Ascending aorta (tissue), 2 donors: ENCODE measurements around the gene ELOVL6. TPM values are rescaled to one million over a fixed set of nuclear protein-coding genes. Genes with fewer than 3 reads are reported as not detected.
"Not testable (repeated sequence)": the region's sequence is repeated elsewhere in the genome, so short reads cannot be mapped to it uniquely, and the experiment has no call there.

ENCODE experiments used
- DNase-seq, 2 donors: peaks; one replicate each; pipeline ENCODE4 v3.0.0-alpha.2; 2019; ENCODE audit warnings: low spot score in 2 of 2
- H3K27ac ChIP-seq, 2 donors: fragments of 200-600 bp; sonication (generic); one replicate each; pipeline ENCODE4 v1.5.1; 2016 to 2017; ENCODE audit warnings: mild to moderate bottlenecking in 1 of 2
- H3K27me3 ChIP-seq: fragments of 200-600 bp; sonication (generic); one replicate; pipeline ENCODE4 v1.5.1; 2017
- H3K36me3 ChIP-seq, 2 donors: fragments of 200-600 bp; sonication (generic); one replicate each; pipeline ENCODE4 v1.5.1; 2016
- H3K4me1 ChIP-seq, 2 donors: fragments of 200-600 bp; sonication (generic); one replicate each; pipeline ENCODE4 v1.5.1; 2016 to 2017; ENCODE audit warnings: mild to moderate bottlenecking in 1 of 2
- H3K4me3 ChIP-seq, 2 donors: fragments of 200-600 bp; sonication (generic); one replicate each; pipeline ENCODE4 v1.5.1; 2016 to 2017; ENCODE audit warnings: mild to moderate bottlenecking in 1 of 2
- H3K9me3 ChIP-seq, 2 donors: fragments of 200-600 bp; sonication (generic); one replicate each; pipeline ENCODE4 v1.5.1; 2016
- intact Hi-C: fragments of 100-400 bp; cut with DNase I; formaldehyde crosslinking; loops from one replicate; pipeline ENCODE4 v1.15.1; 2023
- total RNA-seq: library from RNA; depleted of rRNA; stranded (reverse); fragments of >200 nt; gene quantifications from one replicate; pipeline ENCODE4 v1.1.0, GENCODE V29; 2016
- TF ChIP-seq, protein P1 (sequence below), 3 experiments: fragments of 200-600 bp in 2 of 3; fragments of 450-650 bp in 1 of 3; sonication (generic) in 2 of 3; IDR thresholded peaks; one replicate each; pipeline ENCODE4 v1.5.1; 2016 to 2019; ENCODE audit warnings: antibody characterized with exemption in 3 of 3, mild to moderate bottlenecking in 1 of 3, moderate library complexity in 1 of 3

The ELOVL6 gene
- total RNA-seq, 1 donor from 2014 or later, result 0.64 TPM

DNA sequence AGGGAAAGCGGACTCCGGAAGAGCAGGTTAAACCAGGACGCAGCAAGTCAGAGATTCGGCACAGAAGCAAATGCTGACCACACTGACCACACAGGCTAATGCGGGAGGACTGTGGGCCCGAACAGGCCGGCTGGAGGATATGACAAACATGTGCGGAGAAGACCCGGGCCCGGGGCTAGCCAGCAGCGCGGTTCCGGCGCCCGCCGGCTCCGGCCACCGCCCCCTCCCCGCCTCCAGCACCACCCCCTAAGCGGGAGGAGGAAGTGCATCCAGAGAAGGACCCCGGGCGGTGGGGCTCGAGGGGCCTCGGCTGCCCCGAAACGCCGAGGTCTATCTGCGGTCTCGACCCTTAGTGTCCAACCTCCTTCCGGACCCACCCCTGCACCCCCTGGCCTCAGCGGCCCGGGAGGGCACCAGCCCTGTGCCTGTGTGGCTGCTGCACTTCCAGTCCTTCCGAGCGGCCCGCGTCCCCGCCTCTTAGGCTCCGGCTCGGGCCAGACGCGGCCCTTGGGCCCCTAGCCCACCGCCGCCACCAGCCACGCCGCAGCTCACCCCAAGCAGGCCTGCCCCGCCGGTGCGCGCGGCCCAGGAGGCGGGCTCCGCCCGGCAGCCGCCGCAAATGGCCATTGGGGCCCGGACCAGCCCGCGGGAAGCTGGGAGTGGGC, 2.1 kb downstream of the ELOVL6 start:
- Histone ChIP-seq H3K27me3 (no peaks in the 10 kb centered on the region), H3K4me3 (peak overlapping the region; percentile 86 to 92), H3K36me3 (no peaks in the 10 kb centered on the region), H3K4me1 (no peaks in the 10 kb centered on the region), H3K9me3 (no peaks in the 10 kb centered on the region), H3K27ac (peak overlapping the region; percentile 79 to 81)
- TF ChIP-seq, protein P1, sequence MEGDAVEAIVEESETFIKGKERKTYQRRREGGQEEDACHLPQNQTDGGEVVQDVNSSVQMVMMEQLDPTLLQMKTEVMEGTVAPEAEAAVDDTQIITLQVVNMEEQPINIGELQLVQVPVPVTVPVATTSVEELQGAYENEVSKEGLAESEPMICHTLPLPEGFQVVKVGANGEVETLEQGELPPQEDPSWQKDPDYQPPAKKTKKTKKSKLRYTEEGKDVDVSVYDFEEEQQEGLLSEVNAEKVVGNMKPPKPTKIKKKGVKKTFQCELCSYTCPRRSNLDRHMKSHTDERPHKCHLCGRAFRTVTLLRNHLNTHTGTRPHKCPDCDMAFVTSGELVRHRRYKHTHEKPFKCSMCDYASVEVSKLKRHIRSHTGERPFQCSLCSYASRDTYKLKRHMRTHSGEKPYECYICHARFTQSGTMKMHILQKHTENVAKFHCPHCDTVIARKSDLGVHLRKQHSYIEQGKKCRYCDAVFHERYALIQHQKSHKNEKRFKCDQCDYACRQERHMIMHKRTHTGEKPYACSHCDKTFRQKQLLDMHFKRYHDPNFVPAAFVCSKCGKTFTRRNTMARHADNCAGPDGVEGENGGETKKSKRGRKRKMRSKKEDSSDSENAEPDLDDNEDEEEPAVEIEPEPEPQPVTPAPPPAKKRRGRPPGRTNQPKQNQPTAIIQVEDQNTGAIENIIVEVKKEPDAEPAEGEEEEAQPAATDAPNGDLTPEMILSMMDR (IDR thresholded peaks at IDR 0.05), result no peak
- intact Hi-C loops, result loop anchor here (2.0 to 10.0 kb wide), 4 partner anchors 32 to 462 kb away; partner anchors contain the start of genes GAR1 and PLA2G12A
- DNase-seq, result peak in 1 of 2 donors; percentile 64

DNA sequence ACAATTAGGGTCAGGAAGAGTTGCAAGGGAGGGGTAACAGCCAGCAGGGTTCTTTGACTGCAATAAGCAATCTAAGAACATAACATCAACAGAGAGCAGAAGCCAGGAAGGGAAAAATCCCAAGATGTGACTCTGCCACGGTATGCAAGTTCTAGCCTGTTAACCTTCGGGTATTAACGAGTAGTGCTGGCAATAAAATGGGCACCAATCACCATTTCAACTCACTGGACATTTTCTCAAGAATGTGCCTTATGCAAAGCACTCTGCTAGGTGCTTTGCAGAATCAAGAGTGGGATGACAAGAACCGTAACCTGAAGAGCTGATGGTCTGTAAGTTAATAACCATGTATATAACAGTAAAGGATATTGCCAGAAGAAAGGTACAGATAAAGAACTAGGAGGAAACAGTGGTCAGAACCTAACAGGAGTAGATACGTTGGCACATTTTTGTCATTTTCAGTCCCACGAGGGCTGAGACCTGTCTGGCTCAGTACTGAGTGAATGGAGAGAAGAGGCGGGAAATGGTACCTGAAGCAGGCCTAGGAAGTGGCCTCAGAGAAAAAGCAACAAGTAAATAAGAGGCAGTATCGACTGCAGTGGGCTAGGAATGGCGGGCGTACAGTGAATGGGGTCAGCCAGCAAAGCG, 2.7 kb downstream of the ELOVL6 start:
- peak overlapping the region; percentile 79 to 81 for H3K27ac ChIP-seq
- no peak for DNase-seq
- no peaks in the 10 kb centered on the region for H3K9me3 ChIP-seq
- H3K36me3 ChIP-seq, result no peaks in the 10 kb centered on the region
- peak overlapping the region; percentile 86 to 92 for H3K4me3 ChIP-seq
- no peaks in the 10 kb centered on the region for H3K4me1 ChIP-seq
- H3K27me3 ChIP-seq, result no peaks in the 10 kb centered on the region
- intact Hi-C loops, result loop anchor here (2.0 to 10.0 kb wide), 4 partner anchors 31 to 461 kb away; partner anchors contain the start of genes GAR1 and PLA2G12A
- TF ChIP-seq, protein P1 (IDR thresholded peaks at IDR 0.05), result no peak

DNA sequence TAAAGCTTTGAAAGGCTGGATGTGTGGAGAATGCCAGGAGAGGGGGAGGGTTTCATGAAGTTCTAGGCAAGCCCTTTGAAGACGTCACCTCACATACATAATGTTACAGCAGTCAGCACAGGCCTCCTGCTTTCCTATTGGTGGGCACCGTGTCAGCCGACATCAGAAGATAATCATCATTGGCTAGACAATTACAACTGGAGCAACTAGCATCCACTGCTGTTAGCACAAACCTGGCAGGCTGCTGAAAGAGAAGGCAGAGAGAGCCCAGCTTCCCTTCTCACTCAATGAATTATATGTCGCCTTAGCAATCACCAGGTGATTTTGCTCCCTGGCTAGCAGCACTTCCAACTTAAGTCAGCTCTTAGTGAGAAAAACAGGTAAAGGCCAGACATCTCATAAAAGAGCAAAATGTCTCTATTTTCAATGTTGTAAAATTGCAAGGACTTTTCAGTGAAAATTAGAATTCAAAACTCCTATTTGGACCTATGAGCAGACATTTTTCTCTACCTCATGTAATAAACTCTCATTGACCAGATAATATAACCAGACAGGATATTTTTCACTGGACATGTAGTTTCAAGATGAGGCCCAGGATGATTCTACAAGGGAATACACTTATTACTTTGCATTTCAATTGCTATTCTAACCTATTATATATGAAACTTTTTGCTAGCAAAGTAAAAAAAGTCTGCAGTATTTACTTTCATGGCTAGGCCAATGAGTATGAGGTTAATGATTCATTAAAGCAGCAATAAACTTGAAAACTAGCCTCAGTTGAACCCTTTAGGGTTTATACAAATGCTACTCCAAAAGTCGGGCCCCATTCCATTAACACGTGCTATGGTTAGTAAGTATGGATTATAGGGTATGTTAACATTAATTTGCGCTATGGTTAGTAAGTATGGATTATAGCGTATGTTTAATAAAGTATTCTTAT, 4.3 kb downstream of the ELOVL6 start:
- TF ChIP-seq, protein P1 (IDR thresholded peaks at IDR 0.05), result no peak
- Histone ChIP-seq H3K4me1 (no peaks in the 10 kb centered on the region), H3K9me3 (no peaks in the 10 kb centered on the region), H3K27ac (no peak overlapping the region), H3K4me3 (no peak overlapping the region), H3K27me3 (no peaks in the 10 kb centered on the region), H3K36me3 (no peaks in the 10 kb centered on the region)
- peak; percentile 43 to 77 for DNase-seq
- intact Hi-C loops, result loop anchor here (10.0 kb wide), 1 partner anchor 459 kb away; the partner anchor contains the start of gene PLA2G12A

DNA sequence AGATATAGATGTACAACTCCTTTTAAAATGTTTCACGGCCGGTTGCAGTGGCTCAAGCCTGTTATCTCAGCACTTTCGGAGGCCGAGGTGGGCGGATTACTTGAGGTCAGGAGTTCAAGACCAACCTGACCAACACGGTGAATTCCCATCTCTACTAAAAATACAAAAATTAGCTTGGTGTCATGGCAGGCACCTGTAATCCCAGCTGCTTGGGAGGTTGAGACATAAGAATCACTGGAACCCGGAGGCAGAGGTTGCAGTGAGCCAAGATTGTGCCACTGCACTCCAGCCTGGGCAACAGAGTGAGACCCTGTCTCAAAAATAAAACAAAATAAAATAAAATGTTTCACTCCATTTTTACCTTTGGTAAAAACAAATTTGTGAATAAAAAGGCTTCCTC, 5.1 kb downstream of the ELOVL6 start:
- not testable (repeated sequence) for H3K27ac ChIP-seq, H3K36me3 ChIP-seq, H3K4me1 ChIP-seq, DNase-seq, H3K9me3 ChIP-seq, H3K27me3 ChIP-seq, H3K4me3 ChIP-seq
- intact Hi-C loops, result loop anchor here (10.0 kb wide), 1 partner anchor 458 kb away; the partner anchor contains the start of gene PLA2G12A

DNA sequence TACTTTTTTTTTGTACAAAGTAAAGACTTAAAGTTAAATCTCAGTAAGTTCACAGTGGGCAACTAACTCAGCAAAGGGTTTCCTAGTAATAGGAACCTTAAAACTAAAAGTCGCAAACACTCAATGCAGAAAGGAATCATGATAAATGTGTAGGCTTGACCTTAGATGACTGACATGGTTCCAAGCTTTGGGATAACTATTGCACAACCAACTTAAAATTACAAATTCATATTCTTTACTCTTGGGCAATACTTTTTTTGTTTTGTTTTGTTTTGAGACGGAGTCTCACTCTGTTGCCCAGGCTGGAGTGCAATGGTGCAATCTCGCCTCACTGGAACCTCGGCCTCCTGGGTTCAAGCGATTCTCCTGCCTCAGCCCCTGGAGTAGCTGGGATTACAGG, 8.2 kb downstream of the ELOVL6 start:
- Histone ChIP-seq H3K4me3 (no peak overlapping the region), H3K27me3 (no peaks in the 10 kb centered on the region), H3K4me1 (no peaks in the 10 kb centered on the region), H3K27ac (no peak overlapping the region), H3K36me3 (no peaks in the 10 kb centered on the region), H3K9me3 (no peaks in the 10 kb centered on the region)
- no peak for DNase-seq
- intact Hi-C loops, result loop anchor here (10.0 kb wide), 1 partner anchor 455 kb away; the partner anchor contains the start of gene PLA2G12A
- TF ChIP-seq, protein P1 (IDR thresholded peaks at IDR 0.05), result no peak
